HCT116 (cell line): ENCODE results near the gene CXADR. TPM values are rescaled to one million over a fixed set of nuclear protein-coding genes. Genes with fewer than 3 reads are reported as not detected.

Experiments
- ATAC-seq: fragments of 200-7000 bp; cut with Tn5 transposase; 2 replicates; pipeline ENCODE4 v1.9.1; 2020; ENCODE audit warnings: mild to moderate bottlenecking, moderate library complexity
- BruUV-seq: library from RNA; stranded (reverse); fragments of 400-500 nt; replicated peaks from 2 replicates; lab custom pipeline; 2021; lab: Mats Ljungman, UMichigan
- CTCF ChIA-PET: fragments of 300-600 bp; sonication (Branson Sonifier 250); formaldehyde crosslinking; loops from one replicate; lab custom pipeline; 2021; ENCODE audit warnings: antibody characterized with exemption; lab: Charles Lee
- POLR2A ChIA-PET: fragments of 300-600, 350-600 bp; sonication (Branson Sonifier 250); formaldehyde crosslinking; loops from one replicate; lab custom pipeline; 2021; ENCODE audit warnings: antibody characterized with exemption; lab: Charles Lee
- RAD21 ChIA-PET, 2 experiments: fragments of 300-600 bp; sonication (Branson Sonifier 250); formaldehyde crosslinking; loops; one replicate each; lab custom pipeline; 2023; ENCODE audit warnings: low total read pairs in 2 of 2; ENCODE audit not compliant: uncharacterized antibody in 2 of 2, unreplicated experiment in 2 of 2, low non-redundant PET in 1 of 2; lab: Charles Lee
- DNase-seq: peaks from one replicate; pipeline ENCODE4 v3.0.0-alpha.2; 2010; ENCODE audit warnings: low read depth, low spot score
- H2AFZ ChIP-seq: fragments of 200-600 bp; shearing (Covaris generic), sonication (generic); 2 replicates; pipeline ENCODE4 v1.6.1; 2017; ENCODE audit warnings: low read depth, mixed run types, mixed read lengths, antibody characterized with exemption, low read length; ENCODE audit not compliant: poor library complexity, severe bottlenecking
- H3K27ac ChIP-seq: 2 replicates; pipeline ENCODE4 v1.5.1; 2012; ENCODE audit warnings: low read depth, low read length
- H3K27me3 ChIP-seq: fragments of 200-600 bp; sonication (generic); 2 replicates; pipeline ENCODE4 v1.6.1; 2016; ENCODE audit warnings: mixed run types, low read length, mixed read lengths; ENCODE audit not compliant: insufficient read depth
- H3K36me3 ChIP-seq, 2 experiments: fragments of 200-500 bp in 1 of 2; fragments of 200-600 bp in 1 of 2; sonication (Bioruptor generic) in 1 of 2; sonication (generic) in 1 of 2; 2 replicates each; pipeline versions ENCODE4 v1.5.1 to v1.6.1; 2014 to 2016; ENCODE audit warnings: low read length in 2 of 2, inconsistent platforms in 1 of 2, mixed read lengths in 1 of 2, mixed run types in 1 of 2; ENCODE audit not compliant: insufficient read depth in 2 of 2, control insufficient read depth in 1 of 2
- H3K4me1 ChIP-seq, 2 experiments: fragments of 200-600 bp in 1 of 2; sonication (generic) in 1 of 2; 2 replicates each; pipeline versions ENCODE4 v1.5.1 to v1.6.1; 2012 to 2017; ENCODE audit warnings: low read length in 2 of 2, inconsistent platforms in 1 of 2, mild to moderate bottlenecking in 1 of 2, mixed read lengths in 1 of 2, mixed run types in 1 of 2, moderate library complexity in 1 of 2; ENCODE audit not compliant: insufficient read depth in 2 of 2, control insufficient read depth in 1 of 2
- H3K4me2 ChIP-seq: fragments of 200-600 bp; sonication (generic); 2 replicates; pipeline ENCODE4 v1.6.1; 2017; ENCODE audit warnings: mixed run types, low read length, mixed read lengths
- H3K4me3 ChIP-seq, 2 experiments: fragments of 200-600 bp in 1 of 2; sonication (generic) in 1 of 2; replicated peaks in 1 of 2; 2 replicates each; pipeline ENCODE4 v1.5.1; 2011 to 2016; ENCODE audit warnings: low read length in 2 of 2, control low read depth in 1 of 2, low read depth in 1 of 2, mild to moderate bottlenecking in 1 of 2, mixed read lengths in 1 of 2, mixed run types in 1 of 2
- H3K79me2 ChIP-seq: fragments of 200-600 bp; sonication (generic); 2 replicates; pipeline ENCODE4 v1.6.1; 2017; ENCODE audit warnings: mild to moderate bottlenecking, mixed run types, low read length, moderate library complexity, mixed read lengths; ENCODE audit not compliant: insufficient read depth
- H3K9ac ChIP-seq: fragments of 200-600 bp; sonication (generic); 2 replicates; pipeline ENCODE4 v1.6.1; 2016; ENCODE audit warnings: low read length, mixed read lengths
- H3K9me2 ChIP-seq: fragments of 200-600 bp; sonication (generic), shearing (Covaris generic); 2 replicates; pipeline ENCODE4 v1.6.1; 2017; ENCODE audit warnings: mixed run types, mild to moderate bottlenecking, moderate library complexity; ENCODE audit not compliant: insufficient read depth
- H3K9me3 ChIP-seq, 2 experiments: fragments of 200-500 bp in 1 of 2; fragments of 200-600 bp in 1 of 2; sonication (Bioruptor generic) in 1 of 2; sonication (generic) in 1 of 2; 2 replicates each; pipeline ENCODE4 v1.6.1; 2014 to 2017; ENCODE audit warnings: low read length in 2 of 2, mixed read lengths in 2 of 2, inconsistent platforms in 1 of 2, low read depth in 1 of 2, mild to moderate bottlenecking in 1 of 2, mixed run types in 1 of 2, moderate library complexity in 1 of 2; ENCODE audit not compliant: control insufficient read depth in 1 of 2, insufficient read depth in 1 of 2
- H4K20me1 ChIP-seq: fragments of 200-600 bp; sonication (generic), shearing (Covaris generic); 2 replicates; pipeline ENCODE4 v1.6.1; 2017; ENCODE audit warnings: mixed run types, mild to moderate bottlenecking, moderate library complexity; ENCODE audit not compliant: insufficient read depth
- CBX3 ChIP-seq: IDR thresholded peaks from 2 replicates; pipeline ENCODE4 v1.6.1; 2012; ENCODE audit warnings: low read depth
- CEBPB ChIP-seq: IDR thresholded peaks from 2 replicates; pipeline ENCODE4 v1.6.1; 2012; ENCODE audit warnings: low read depth
- EGR1 ChIP-seq: IDR thresholded peaks from 2 replicates; pipeline ENCODE4 v1.6.1; 2012; ENCODE audit warnings: low read depth
- EZH2 ChIP-seq: fragments of 200-600 bp; sonication (generic); IDR thresholded peaks from 2 replicates; pipeline ENCODE4 v1.6.1; 2017; ENCODE audit warnings: antibody characterized with exemption, mixed run types
- EZH2phosphoT487 ChIP-seq: fragments of 200-600 bp; IDR thresholded peaks from 2 replicates; pipeline ENCODE4 v1.6.1; 2018; ENCODE audit warnings: antibody characterized with exemption, borderline replicate concordance
- FOSL1 ChIP-seq: IDR thresholded peaks from 2 replicates; pipeline ENCODE4 v1.6.1; 2012; ENCODE audit warnings: low read depth
- JUND ChIP-seq: IDR thresholded peaks from 2 replicates; pipeline ENCODE4 v1.6.1; 2012
- POLR2A ChIP-seq: IDR thresholded peaks from 2 replicates; pipeline ENCODE4 v1.7.0; 2011; ENCODE audit warnings: borderline replicate concordance; ENCODE audit not compliant: insufficient read depth, insufficient read length; ENCODE audit errors: extremely low read depth
- RAD21 ChIP-seq: IDR thresholded peaks from 2 replicates; pipeline ENCODE4 v1.6.1; 2012; ENCODE audit warnings: low read depth, mild to moderate bottlenecking
- SIN3A ChIP-seq: IDR thresholded peaks from 2 replicates; pipeline ENCODE4 v1.6.1; 2012; ENCODE audit warnings: low read depth
- SP1 ChIP-seq: IDR thresholded peaks from 2 replicates; pipeline ENCODE4 v1.6.1; 2012; ENCODE audit warnings: low read depth
- ZFX ChIP-seq: fragments of 450-650 bp; IDR thresholded peaks from 2 replicates; pipeline ENCODE4 v1.6.1; 2017
- ZNF274 ChIP-seq: fragments of 200-500 bp; sonication (Bioruptor generic); IDR thresholded peaks from 2 replicates; pipeline ENCODE4 v1.6.1; 2014; ENCODE audit warnings: mild to moderate bottlenecking, low read depth, low read length, inconsistent platforms
- intact Hi-C: fragments of 100-400 bp; cut with micrococcal nuclease; formaldehyde crosslinking; loops from 2 replicates; pipeline ENCODE4 v1.10.0; 2022
- total RNA-seq: library from RNA; stranded (reverse); gene quantifications from one replicate; pipeline ENCODE4 v1.2.1, GENCODE V29; 2021; ENCODE audit not compliant: unreplicated experiment

Gene CXADR
- total RNA-seq, 1 experiment from 2014 or later = 21.6 TPM

DNA sequence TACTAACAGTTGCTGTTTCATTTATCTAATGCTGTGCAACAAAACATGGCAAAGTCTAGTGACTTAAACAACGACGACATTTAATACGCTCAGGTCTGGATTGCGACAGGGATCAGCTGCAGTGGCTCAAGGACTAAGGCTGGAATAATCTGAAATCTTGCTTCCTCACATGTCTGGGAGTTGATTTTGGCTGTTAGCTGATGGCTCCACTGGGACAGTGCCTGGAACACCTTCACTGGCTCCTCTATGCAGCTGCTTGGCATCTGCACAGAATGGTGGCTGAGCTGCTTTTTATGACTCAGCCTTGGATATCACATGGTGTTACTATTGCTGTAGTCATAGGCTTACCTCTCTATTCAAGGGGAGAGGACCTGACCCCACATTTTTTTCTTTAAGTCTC, 123.9 kb downstream of the CXADR start:
- no peaks in the 10 kb centered on the region for H3K79me2 ChIP-seq
- H4K20me1 ChIP-seq = no peaks in the 10 kb centered on the region
- ATAC-seq (no peak), DNase-seq (no peak)
- H3K27me3 ChIP-seq = no peaks in the 10 kb centered on the region
- POLR2A ChIA-PET = no interaction called here
- no peak overlapping the region for H3K4me2 ChIP-seq
- no peak overlapping the region for H3K4me3 ChIP-seq
- H3K36me3 ChIP-seq = no peaks in the 10 kb centered on the region
- BruUV-seq = no TSS peak
- intact Hi-C loops = no loop called here
- CTCF ChIA-PET = interaction anchor here (0.7 kb wide), 1 partner anchor 288 kb away, joined by 3 read pairs; no protein-coding TSS in a partner anchor
- no peak overlapping the region for H3K27ac ChIP-seq
- H2AFZ ChIP-seq = no peak overlapping the region
- RAD21 ChIA-PET = no interaction called here
- no peaks in the 10 kb centered on the region for H3K4me1 ChIP-seq
- no peaks in the 10 kb centered on the region for H3K9me2 ChIP-seq
- no peaks in the 10 kb centered on the region for H3K9me3 ChIP-seq
- TF ChIP-seq FOSL1 = no peak
- no peak for TF ChIP-seq JUND
- no peak for TF ChIP-seq ZNF274
- no peak for TF ChIP-seq CEBPB
- no peak for TF ChIP-seq EZH2
- TF ChIP-seq CBX3 = no peak
- no peak for TF ChIP-seq EGR1
- no peak for TF ChIP-seq SIN3A
- TF ChIP-seq POLR2A = no peak
- TF ChIP-seq ZFX = no peak
- TF ChIP-seq EZH2phosphoT487 = no peak
- no peak for TF ChIP-seq SP1
- no peak for TF ChIP-seq RAD21
- H3K9ac ChIP-seq = no peak overlapping the region

DNA sequence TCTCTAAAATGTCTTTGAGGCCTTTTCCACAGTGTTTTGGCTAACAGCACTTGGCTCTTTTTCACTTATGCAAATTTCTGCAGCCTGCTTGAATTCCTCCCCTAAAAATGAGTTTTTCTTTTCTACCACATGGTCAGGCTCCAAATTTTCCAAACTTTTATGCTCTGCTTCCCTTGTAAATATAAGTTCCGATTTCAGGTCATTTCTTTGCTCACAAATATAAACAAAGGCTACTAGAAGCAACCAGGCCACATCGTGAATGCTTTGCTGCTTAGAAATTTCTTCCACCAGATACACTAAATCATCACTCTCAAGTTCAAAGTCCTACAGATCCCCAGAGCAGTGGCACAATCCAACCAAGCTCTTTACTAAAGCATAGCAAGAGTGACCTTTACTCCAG, 128.0 kb downstream of the CXADR start:
- no peak overlapping the region for H3K27ac ChIP-seq
- intact Hi-C loops = no loop called here
- H3K4me3 ChIP-seq = no peak overlapping the region
- no peaks in the 10 kb centered on the region for H4K20me1 ChIP-seq
- BruUV-seq = no TSS peak
- ATAC-seq = no peak
- H3K36me3 ChIP-seq = no peaks in the 10 kb centered on the region
- RAD21 ChIA-PET = no interaction called here
- CTCF ChIA-PET = no interaction called here
- no peaks in the 10 kb centered on the region for H3K79me2 ChIP-seq
- no peaks in the 10 kb centered on the region for H3K27me3 ChIP-seq
- no peaks in the 10 kb centered on the region for H3K9me3 ChIP-seq
- H2AFZ ChIP-seq = no peak overlapping the region
- H3K4me1 ChIP-seq = no peaks in the 10 kb centered on the region
- H3K9me2 ChIP-seq = no peaks in the 10 kb centered on the region
- TF ChIP-seq SIN3A = no peak
- POLR2A ChIA-PET = no interaction called here
- H3K4me2 ChIP-seq = no peak overlapping the region
- DNase-seq = no peak
- no peak overlapping the region for H3K9ac ChIP-seq

Other genes with a start within 250 kb of the CXADR start
- gene BTG3, start 99.9 kb downstream of the CXADR start, total RNA-seq = 67.1 TPM